GM12878 (cell line): ENCODE measurements around the gene SNRPD3. TPM values are rescaled to one million over a fixed set of nuclear protein-coding genes. Genes with fewer than 3 reads are reported as not detected.

Experiments
- CHD4 ChIP-seq: fragments of 200-600 bp; sonication (generic); IDR thresholded peaks from 2 replicates; pipeline ENCODE4 v1.6.1; 2016; ENCODE audit warnings: mild to moderate bottlenecking
- MYB ChIP-seq: fragments of 150-350 bp; IDR thresholded peaks from 2 replicates; pipeline ENCODE4 v1.6.1; 2014; ENCODE audit warnings: mild to moderate bottlenecking, low read depth, low read length, borderline replicate concordance
- POLR2AphosphoS2 ChIP-seq: IDR thresholded peaks from 2 replicates; pipeline ENCODE4 v1.6.1; 2011; ENCODE audit warnings: low read depth, mild to moderate bottlenecking, low read length, improper control_type of control experiment, moderate library complexity
- SMC3 ChIP-seq: IDR thresholded peaks from 2 replicates; pipeline ENCODE4 v1.6.1; 2011; ENCODE audit warnings: low read length, improper control_type of control experiment, borderline replicate concordance
- SP1 ChIP-seq: IDR thresholded peaks from one replicate; pipeline ENCODE4 v1.6.1; 2011; ENCODE audit warnings: low read depth, low read length
- TAF1 ChIP-seq: IDR thresholded peaks from 2 replicates; pipeline ENCODE4 v1.6.1; 2011; ENCODE audit warnings: mild to moderate bottlenecking, low read depth, low read length, borderline replicate concordance
- TCF12 ChIP-seq: IDR thresholded peaks from 2 replicates; pipeline ENCODE4 v1.6.1; 2011; ENCODE audit warnings: low read depth, mild to moderate bottlenecking, low read length
- WRNIP1 ChIP-seq: IDR thresholded peaks from 2 replicates; pipeline ENCODE4 v1.6.1; 2011; ENCODE audit warnings: low read depth, low read length, improper control_type of control experiment, borderline replicate concordance
- ZBED1 ChIP-seq: IDR thresholded peaks from 2 replicates; pipeline ENCODE4 v1.6.1; 2016; ENCODE audit warnings: borderline replicate concordance
- polyA plus RNA-seq, 11 experiments: library from polyadenylated mRNA; depleted of rRNA in 4 of 11; unstranded in 6 of 11; stranded (reverse) in 5 of 11; fragments of >200 nt; fragmentation: Nextera tagmentation in 4 of 11; fragmentation: Illumina TruSeq in 1 of 11; extraction: Ambion mirVana in 4 of 11; extraction: Trizol in 1 of 11; gene quantifications; 1 replicate in 1 of 11; 2 replicates in 10 of 11; pipeline versions ENCODE4 v1.2.1 to v1.2.3, GENCODE V29; 2011 to 2016; ENCODE audit warnings: inconsistent platforms in 2 of 11, missing spikeins in 2 of 11, low read depth in 1 of 11
- total RNA-seq, 4 experiments: library from RNA; depleted of rRNA in 3 of 4; stranded (reverse); fragments of >200 nt in 3 of 4; fragmentation: Illumina TruSeq in 1 of 4; extraction: Trizol in 1 of 4; gene quantifications; 2 replicates each; pipeline versions ENCODE4 v1.2.1 to v1.2.3, GENCODE V29; 2013 to 2021
- TF ChIP-seq, protein P1 (sequence below): IDR thresholded peaks from 2 replicates; pipeline ENCODE4 v1.6.1; 2012; ENCODE audit warnings: improper control_type of control experiment, low read depth, low read length; ENCODE audit not compliant: insufficient replicate concordance
- TF ChIP-seq, protein P2 (sequence below): fragments of 450-650 bp; formaldehyde crosslinking; IDR thresholded peaks from 2 replicates; pipeline ENCODE4 v1.5.0; 2022; ENCODE audit warnings: mild to moderate bottlenecking, missing genetic modification characterization

Gene SNRPD3
- total and polyA plus RNA-seq, 10 of the 15 experiments (the other 5 are each of a cell fraction or from before 2014, with no cell fraction given) = 112 to 324 (median 242) TPM

DNA sequence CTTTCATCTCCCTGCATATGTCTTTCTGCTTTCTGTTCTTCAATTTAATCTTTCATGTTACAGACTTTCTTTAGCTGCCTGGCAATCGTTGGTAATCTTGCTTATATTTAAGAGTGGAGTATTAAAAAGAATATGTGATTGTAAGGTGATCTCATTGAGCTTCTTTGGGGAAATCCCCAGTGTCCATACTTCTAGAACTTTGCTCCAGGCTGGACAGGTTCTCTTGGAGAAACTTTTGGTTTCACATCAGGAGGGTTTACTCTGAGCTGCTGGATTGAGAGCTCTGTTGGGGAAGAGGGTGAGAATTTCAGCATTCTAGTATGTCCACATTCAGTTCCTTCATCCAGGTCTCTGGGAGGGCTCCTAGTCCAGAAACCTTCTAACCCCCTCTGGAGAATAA lies 21.0 kb downstream of the SNRPD3 start (continued):
- TF ChIP-seq, protein P1, sequence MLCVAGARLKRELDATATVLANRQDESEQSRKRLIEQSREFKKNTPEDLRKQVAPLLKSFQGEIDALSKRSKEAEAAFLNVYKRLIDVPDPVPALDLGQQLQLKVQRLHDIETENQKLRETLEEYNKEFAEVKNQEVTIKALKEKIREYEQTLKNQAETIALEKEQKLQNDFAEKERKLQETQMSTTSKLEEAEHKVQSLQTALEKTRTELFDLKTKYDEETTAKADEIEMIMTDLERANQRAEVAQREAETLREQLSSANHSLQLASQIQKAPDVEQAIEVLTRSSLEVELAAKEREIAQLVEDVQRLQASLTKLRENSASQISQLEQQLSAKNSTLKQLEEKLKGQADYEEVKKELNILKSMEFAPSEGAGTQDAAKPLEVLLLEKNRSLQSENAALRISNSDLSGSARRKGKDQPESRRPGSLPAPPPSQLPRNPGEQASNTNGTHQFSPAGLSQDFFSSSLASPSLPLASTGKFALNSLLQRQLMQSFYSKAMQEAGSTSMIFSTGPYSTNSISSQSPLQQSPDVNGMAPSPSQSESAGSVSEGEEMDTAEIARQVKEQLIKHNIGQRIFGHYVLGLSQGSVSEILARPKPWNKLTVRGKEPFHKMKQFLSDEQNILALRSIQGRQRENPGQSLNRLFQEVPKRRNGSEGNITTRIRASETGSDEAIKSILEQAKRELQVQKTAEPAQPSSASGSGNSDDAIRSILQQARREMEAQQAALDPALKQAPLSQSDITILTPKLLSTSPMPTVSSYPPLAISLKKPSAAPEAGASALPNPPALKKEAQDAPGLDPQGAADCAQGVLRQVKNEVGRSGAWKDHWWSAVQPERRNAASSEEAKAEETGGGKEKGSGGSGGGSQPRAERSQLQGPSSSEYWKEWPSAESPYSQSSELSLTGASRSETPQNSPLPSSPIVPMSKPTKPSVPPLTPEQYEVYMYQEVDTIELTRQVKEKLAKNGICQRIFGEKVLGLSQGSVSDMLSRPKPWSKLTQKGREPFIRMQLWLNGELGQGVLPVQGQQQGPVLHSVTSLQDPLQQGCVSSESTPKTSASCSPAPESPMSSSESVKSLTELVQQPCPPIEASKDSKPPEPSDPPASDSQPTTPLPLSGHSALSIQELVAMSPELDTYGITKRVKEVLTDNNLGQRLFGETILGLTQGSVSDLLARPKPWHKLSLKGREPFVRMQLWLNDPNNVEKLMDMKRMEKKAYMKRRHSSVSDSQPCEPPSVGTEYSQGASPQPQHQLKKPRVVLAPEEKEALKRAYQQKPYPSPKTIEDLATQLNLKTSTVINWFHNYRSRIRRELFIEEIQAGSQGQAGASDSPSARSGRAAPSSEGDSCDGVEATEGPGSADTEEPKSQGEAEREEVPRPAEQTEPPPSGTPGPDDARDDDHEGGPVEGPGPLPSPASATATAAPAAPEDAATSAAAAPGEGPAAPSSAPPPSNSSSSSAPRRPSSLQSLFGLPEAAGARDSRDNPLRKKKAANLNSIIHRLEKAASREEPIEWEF = no peak
- TF ChIP-seq TCF12 (no peak), MYB (no peak), SP1 (no peak), ZBED1 (no peak), SMC3 (no peak), CHD4 (no peak), TAF1 (no peak), POLR2AphosphoS2 (no peak), WRNIP1 (no peak)
- TF ChIP-seq, protein P2, sequence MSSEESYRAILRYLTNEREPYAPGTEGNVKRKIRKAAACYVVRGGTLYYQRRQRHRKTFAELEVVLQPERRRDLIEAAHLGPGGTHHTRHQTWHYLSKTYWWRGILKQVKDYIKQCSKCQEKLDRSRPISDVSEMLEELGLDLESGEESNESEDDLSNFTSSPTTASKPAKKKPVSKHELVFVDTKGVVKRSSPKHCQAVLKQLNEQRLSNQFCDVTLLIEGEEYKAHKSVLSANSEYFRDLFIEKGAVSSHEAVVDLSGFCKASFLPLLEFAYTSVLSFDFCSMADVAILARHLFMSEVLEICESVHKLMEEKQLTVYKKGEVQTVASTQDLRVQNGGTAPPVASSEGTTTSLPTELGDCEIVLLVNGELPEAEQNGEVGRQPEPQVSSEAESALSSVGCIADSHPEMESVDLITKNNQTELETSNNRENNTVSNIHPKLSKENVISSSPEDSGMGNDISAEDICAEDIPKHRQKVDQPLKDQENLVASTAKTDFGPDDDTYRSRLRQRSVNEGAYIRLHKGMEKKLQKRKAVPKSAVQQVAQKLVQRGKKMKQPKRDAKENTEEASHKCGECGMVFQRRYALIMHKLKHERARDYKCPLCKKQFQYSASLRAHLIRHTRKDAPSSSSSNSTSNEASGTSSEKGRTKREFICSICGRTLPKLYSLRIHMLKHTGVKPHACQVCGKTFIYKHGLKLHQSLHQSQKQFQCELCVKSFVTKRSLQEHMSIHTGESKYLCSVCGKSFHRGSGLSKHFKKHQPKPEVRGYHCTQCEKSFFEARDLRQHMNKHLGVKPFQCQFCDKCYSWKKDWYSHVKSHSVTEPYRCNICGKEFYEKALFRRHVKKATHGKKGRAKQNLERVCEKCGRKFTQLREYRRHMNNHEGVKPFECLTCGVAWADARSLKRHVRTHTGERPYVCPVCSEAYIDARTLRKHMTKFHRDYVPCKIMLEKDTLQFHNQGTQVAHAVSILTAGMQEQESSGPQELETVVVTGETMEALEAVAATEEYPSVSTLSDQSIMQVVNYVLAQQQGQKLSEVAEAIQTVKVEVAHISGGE (CRISPR knock-in tag) = no peak
